Activated naive CD4-positive, alpha-beta T cell treated with Interleukin-2 at 50 U/mL for 16 hours (primary cell): Measurements from ENCODE around the gene MMP17.
"Not testable (repeated sequence)": the region's sequence is repeated elsewhere in the genome, so short reads cannot be mapped to it uniquely, and the experiment has no call there.

Experiments used
- DNase-seq: peaks from one replicate; pipeline ENCODE4 v3.0.0-alpha.2; 2020

The MMP17 gene

GRCh38 chr12:131800594-131801135 lies 27.5 kb upstream of the MMP17 start:
- no peak for DNase-seq

DNA sequence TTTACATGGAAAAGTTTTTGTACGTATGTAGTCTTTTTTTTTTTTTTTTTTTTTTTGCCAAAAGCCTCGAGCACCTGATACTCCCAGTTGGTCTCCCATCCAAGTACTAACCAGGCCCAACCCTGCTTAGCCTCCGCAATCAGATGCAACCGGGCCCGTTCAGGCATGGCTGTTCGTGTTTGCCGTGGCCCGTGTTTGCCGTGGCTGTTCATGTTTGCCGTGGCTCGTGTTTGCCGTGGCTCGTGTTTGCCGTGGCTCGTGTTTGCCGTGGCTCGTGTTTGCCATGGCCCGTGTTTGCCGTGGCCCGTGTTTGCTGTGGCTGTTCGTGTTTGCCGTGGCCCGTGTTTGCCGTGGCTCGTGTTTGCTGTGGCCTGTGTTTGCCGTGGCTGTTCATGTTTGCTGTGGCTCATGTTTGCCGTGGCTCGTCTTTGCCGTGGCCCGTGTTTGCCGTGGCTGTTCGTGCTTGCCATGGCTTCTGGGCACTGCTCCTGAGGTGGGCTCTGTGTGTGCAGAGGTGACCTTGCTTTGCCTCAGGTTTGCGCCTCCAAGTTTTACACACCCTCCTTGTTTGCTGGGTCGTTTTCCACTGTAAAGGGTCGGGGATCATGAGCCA lies 26.8 kb upstream of the MMP17 start:
- no peak for DNase-seq

- no peak for DNase-seq
These were observed 24.2 kb upstream of the MMP17 start for GRCh38 chr12:131803961-131804521.

GRCh38 chr12:131805421-131805820 lies 22.8 kb upstream of the MMP17 start:
- no peak for DNase-seq

GRCh38 chr12:131806674-131807073 lies 21.5 kb upstream of the MMP17 start:
- no peak for DNase-seq

DNA sequence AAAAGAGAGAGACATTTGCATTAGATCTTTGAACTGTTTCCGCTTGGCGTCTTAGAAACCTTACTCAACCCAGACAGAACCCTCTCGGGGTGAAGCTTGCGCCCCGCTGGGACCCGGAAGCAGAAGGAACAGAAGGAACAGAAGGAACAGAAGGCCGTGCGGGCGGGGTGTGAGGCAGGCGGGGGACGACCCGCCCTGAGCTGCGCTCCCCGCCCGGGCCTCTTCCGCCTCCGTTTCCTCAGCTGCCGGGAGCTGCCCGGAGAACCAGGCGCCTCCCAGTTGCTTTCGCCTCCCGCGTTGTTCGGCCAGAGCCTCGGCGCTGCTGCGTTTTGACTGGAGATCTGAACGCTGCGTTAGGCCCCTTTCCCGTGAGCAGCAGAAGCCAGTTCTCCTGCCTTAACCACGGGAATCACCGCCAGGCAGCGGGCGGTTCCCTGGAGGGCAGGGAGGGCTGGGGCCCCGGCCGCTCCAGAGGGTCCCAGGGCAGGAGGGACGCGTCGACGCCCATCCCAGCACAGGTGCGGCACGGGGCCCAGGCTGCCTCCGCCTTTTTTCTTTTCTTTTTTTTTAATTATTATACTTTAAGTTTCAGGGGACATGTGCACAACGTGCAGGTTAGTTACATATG lies 19.3 kb upstream of the MMP17 start:
- peak; percentile 24 for DNase-seq

DNA sequence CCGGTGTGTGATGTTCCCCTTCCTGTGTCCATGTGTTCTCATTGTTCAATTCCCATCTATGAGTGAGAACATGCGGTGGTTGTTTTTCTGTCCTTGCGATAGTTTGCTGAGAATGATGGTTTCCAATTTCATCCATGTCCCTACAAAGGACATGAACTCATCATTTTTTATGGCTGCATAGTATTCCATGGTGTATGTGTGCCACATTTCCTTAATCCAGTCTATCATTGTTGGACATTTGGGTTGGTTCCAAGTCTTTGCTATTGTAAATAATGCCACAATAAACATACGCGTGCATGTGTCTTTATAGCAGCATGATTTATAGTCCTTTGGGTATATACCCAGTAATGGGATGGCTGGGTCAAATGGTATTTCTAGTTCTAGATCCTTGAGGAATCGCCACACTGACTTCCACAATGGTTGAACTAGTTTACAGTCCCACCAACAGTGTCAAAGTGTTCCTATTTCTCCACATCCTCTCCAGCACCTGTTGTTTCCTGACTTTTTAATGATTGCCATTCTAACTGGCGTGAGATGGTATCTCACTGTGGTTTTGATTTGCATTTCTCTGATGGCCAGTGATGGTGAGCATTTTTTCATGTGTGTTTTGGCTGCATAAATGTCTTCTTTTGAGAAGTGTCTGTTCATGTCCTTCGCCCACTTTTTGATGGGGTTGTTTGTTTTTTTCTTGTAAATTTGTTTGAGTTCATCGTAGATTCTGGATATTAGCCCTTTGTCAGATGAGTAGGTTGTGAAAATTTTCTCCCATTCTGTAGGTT lies 18.5 kb upstream of the MMP17 start:
- not testable (repeated sequence) for DNase-seq

DNA sequence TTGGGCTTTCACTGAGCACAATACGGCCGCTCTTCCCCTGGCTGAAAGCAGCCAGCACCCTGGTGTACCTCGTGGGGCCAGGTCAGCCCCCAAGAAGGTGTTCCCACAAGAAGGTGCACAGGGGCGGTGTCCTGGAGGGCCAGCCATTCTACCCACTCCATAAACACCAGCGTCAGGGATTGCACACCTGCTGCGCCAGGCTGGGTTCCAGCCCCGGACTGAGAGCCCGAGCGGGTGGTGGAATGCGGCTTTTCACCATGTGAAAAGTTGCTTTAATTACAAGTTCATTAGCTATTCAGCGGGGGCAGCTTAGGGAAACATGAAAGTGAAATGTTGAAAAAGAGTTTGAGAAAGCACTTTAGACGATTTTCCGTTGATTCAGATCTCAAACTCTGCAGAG lies 17.5 kb upstream of the MMP17 start:
- DNase-seq: no peak

DNA sequence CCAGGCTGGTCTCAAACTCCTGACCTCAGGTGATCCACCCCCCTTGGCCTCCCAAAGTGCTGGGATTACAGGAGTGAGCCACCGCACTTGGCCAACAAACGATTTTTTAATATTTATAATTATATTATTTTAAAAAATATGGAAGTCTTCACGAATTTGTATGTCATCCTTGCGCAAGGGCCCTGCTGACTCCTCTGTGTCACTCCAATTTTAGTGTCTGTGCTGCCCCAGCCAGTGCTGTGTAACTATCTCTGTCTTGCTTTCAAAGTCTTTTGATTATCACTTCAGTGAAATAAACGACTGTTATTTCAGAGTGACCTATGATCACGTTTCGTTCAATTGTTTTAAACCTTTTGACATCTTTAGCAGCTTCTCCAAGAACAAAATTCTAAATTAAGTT lies 13.1 kb upstream of the MMP17 start:
- no peak for DNase-seq

- DNase-seq: no peak
These were observed 11.7 kb upstream of the MMP17 start for GRCh38 chr12:131816495-131816894.

GRCh38 chr12:131817241-131817640 lies 11.0 kb upstream of the MMP17 start:
- DNase-seq: no peak

DNA sequence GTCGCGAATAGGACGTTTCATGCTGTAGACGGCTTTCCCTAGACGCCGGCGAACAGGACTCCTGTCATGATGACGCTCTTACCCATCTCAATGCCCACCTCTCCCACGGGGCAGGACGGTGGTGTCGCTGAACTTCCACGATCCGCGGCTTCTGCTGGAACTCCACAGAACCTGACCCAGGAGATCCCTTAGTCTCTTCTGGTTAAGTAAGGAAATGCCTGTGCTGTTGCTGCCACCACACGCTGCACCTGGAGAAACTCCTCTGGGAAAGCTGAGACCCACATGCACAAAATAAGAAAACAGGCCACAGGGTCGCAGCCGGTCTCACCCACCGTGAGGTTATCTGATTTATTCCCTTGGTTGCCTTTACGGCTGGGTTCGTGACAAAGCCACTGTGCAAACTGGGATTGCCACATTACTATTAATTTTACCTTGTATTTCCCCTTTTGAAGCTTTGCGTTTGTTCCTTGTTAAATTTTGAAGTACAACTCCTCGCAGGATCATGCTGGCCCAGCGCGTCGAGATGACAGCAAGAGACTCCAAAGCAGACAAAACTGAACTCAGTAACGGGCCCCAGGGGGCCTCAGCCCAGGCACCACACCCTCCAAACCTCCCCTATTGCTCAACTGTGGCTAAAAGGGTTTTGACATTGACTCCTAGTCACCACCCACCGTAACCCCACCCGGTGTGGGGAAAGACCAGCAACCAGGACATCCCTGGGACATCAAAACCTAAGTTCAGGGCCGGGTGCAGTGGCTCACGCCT lies 9.2 kb upstream of the MMP17 start:
- no peak for DNase-seq

GRCh38 chr12:131824450-131824849 lies 3.7 kb upstream of the MMP17 start:
- no peak for DNase-seq

DNA sequence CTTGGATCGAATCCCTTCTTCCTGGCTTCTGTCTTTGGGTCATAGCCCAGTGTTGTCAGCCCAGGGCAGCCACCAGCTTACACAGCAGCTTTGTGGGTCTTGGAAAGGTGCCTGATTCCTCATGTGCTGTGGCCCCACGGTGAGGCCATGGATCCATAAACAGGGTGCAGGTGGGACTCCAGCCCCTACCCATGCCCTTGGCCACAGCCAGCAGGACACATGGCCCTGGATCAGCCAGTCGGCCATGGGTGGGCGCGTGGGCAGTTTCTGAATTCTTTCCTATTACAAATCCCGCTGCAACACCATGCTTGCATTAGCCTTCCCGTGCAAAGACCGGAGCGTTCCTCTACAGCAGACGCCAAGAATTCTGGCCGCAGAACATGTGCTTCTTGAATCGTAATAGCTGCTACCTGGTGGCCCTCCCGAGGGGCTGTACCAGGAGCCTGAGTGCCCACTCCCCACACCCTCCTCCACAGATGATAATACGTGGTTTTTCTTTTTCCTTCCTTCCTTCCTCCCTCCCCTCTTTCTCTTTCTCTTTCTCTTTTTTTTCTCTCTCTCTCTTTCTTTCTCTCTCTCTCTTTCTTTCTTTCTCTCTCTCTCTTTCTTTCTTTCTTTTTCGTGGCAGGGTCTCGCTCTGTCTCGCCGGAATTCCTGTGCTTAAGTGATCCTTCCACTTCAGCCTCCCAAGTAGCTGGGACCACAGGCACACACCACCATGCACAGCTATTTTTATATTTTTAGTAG lies 2.9 kb upstream of the MMP17 start:
- no peak for DNase-seq

- no peak for DNase-seq
These were observed 1.9 kb upstream of the MMP17 start for GRCh38 chr12:131826097-131826928.

DNA sequence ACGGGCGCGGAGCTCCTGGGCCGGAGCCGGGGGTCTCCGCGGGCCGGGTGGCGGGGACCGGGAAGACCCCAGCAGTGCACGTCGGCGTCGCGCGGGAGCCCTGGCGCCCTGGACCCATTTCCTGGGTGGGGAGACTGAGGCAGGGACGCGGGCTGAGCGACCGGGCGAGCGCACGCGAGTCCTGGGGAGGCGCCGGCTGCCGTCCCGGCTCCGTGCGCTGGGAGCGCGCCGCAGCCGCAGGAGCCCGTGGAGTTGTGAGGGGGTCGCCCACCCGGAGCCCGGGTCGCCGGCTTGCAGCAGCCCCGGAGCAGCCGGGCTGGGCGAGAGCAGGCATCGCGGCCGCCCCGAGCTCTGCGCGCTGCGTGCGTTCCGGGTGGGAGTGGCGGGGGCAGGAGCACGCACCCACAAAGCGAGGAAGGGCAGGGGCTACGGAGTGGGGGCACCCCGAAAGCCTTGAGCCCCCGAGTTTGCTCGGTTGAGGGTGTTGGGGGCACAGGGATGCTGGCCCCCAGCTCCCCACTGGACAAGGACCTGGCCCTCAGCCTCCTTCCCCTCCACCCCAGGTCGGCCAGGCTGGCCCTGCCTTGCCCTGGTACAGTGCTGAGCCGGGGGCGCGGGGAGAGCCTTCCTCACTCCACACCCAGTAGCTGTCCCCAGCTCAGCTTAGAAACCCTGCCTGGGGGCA lies 620 bp downstream of the MMP17 start:
- DNase-seq: peak; percentile 15

DNA sequence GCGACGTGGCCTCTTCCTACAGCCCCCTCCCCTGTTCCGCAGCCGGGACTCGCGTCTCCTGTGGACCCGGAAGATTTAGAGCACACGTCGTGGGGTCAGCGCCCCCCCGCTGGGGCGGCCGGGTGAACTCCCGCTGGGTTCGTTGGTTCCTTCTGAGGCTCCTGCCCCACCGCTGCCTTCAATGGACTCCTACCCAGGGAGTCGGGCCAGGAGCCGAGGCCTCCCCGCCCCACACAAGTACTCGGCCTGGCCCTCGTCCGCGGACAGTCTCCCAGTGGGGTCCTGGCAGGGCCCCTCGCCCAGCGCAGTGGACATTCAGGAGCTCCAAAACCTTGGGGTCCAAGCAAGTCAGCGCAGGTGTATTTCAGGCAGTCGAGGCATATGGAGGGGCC lies 1.2 kb downstream of the MMP17 start:
- no peak for DNase-seq

DNA sequence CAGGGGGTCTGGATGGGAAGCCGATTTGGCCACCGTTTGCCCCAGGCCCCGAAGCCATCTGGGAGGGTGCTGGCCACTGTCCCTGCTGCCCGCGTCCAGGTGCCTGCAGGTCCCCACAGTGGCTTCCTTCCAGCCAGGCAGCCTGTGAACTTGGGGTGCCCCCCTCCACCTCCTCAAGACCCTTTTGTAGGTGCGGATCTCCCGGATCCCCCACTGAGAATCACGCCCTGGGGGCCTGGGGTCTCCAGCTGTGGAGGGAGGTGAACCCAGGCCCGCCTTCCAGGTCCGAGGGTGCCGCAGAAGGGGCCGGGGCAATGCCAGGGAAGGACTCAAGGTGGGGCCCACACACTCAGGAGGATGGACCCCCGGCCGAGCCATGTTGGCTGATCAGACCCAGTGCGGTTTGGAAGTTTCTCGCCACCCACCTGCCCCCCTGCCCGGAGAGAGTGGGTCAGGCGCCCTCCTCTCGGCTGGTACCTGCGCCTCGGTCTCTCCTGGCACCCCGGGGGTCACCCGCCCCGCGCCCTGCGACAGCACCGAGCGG lies 1.7 kb downstream of the MMP17 start:
- no peak for DNase-seq

DNA sequence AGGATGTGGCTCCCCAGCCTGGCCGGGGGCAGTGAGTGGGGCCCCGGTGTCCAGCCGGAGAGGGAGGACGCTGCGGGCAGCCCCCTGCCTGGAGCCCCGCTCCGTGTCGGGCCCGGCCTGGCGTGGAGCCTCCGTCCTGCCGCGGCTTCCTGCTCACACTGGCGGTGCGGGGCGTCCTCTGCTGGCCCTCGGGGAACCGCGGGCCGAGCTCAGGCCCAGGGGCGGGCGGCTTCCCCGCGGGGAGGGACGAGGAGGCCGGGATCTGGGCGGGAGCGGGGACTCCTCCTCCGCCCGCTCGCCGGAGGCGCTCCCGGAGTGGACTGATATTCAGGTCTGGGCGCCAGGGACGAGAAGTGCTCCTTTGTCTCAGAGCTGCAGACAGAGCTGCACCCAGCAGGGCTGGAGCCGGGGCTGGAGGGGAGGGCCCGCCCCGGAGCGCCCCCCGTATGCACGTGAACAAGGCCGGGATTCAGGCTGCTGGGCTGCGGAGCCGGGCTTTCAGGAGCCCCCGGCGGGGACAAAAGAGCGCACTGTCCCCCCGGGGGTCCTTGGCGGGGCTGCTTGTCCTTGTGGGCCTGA lies 2.2 kb downstream of the MMP17 start:
- peak; percentile 25 for DNase-seq
